Measurements from ENCODE around the gene NUAK1.
A peak's percentile ranks its signal among the peaks of the same experiment; 100 is the strongest.

The NUAK1 gene

GRCh38 chr12:106115440-106115839 is 23.3 kb downstream of the NUAK1 start:
- H3K23ac ChIP-seq (ENCODE audit: low read depth, low read length, poor library complexity), result no peak overlapping the region
- no CpG with 5 or more reads among the region's 11 CpGs for WGBS, 2 donors (ENCODE audit: extremely low coverage in 2 of 2, insufficient read length in 2 of 2, insufficient replicate concordance in 1 of 2)
- peaks cover 5% of the 10 kb centered on the region for H3K79me1 ChIP-seq (ENCODE audit: low read depth, low read length)
- peak overlapping the region; percentile 11 for H3K4me2 ChIP-seq (ENCODE audit: insufficient read depth, low read length, poor library complexity, severe bottlenecking)
- H3K4ac ChIP-seq (ENCODE audit: low read length), result no peak overlapping the region
- H3K14ac ChIP-seq (ENCODE audit: low read length), result no peak overlapping the region
- peaks cover 37 to 48% of the 10 kb centered on the region in 2 donors for H3K4me1 ChIP-seq (ENCODE audit: control insufficient read depth in 2 of 2, insufficient read depth in 1 of 2, low read depth in 1 of 2, low read length in 2 of 2)
- H3K9ac ChIP-seq (ENCODE audit: low read depth, low read length, poor library complexity), result no peak overlapping the region
- H2BK5ac ChIP-seq (ENCODE audit: low read length), result no peak overlapping the region
- no peaks in the 10 kb centered on the region for H3K9me3 ChIP-seq (replicated peaks in 1 of 2; ENCODE audit: control insufficient read depth in 2 of 2, insufficient read depth in 1 of 2, low read depth in 1 of 2, low read length in 2 of 2)
- H4K91ac ChIP-seq (ENCODE audit: low read depth, low read length, poor library complexity), result no peak overlapping the region
- DNase-seq (ENCODE audit: low spot score), result no peak
- peaks cover 0 to 31% of the 10 kb centered on the region in 2 donors for H3K36me3 ChIP-seq (replicated peaks in 1 of 2; ENCODE audit: control insufficient read depth in 2 of 2, insufficient read depth in 2 of 2, low read length in 2 of 2)
- H2AK5ac ChIP-seq (ENCODE audit: low read depth, low read length), result no peak overlapping the region
- H3K27ac ChIP-seq (replicated peaks; ENCODE audit: low read length), result peak overlapping the region; percentile 76
- no peaks in the 10 kb centered on the region for H3K27me3 ChIP-seq (ENCODE audit: control insufficient read depth in 3 of 3, insufficient read depth in 3 of 3, low read depth in 1 of 3, low read length in 3 of 3)
- H4K8ac ChIP-seq (ENCODE audit: low read depth, low read length), result no peak overlapping the region
- peak overlapping the region; percentile 65 for H3K18ac ChIP-seq (ENCODE audit: low read length)
- no peak overlapping the region for H3K4me3 ChIP-seq (ENCODE audit: low read length in 2 of 2)
- H2BK120ac ChIP-seq (ENCODE audit: low read depth, low read length), result no peak overlapping the region
- no peak overlapping the region for H2AFZ ChIP-seq (ENCODE audit: low read length)
- H2BK15ac ChIP-seq (ENCODE audit: low read length), result no peak overlapping the region
- no peak overlapping the region for H2BK12ac ChIP-seq (ENCODE audit: low read length)

GRCh38 chr12:106114447-106115068 is 24.2 kb downstream of the NUAK1 start:
- H2AFZ ChIP-seq (ENCODE audit: low read length), result no peak overlapping the region
- no peak overlapping the region for H3K27ac ChIP-seq (replicated peaks; ENCODE audit: low read length)

GRCh38 chr12:106113824-106114446 is 24.8 kb downstream of the NUAK1 start:
- peaks cover 42 to 60% of the 10 kb centered on the region in 2 donors for H3K4me1 ChIP-seq (ENCODE audit: control insufficient read depth in 2 of 2, insufficient read depth in 1 of 2, low read depth in 1 of 2, low read length in 2 of 2)

More at GRCh38 chr12:106114447-106115068, 24.2 kb downstream of the NUAK1 start:
- H3K9ac ChIP-seq (ENCODE audit: low read depth, low read length, poor library complexity), result no peak overlapping the region
- H3K4me1 ChIP-seq (ENCODE audit: control insufficient read depth in 2 of 2, insufficient read depth in 1 of 2, low read depth in 1 of 2, low read length in 2 of 2), result peaks cover 41 to 54% of the 10 kb centered on the region in 2 donors
- H2AK5ac ChIP-seq (ENCODE audit: low read depth, low read length), result no peak overlapping the region
- H3K4me2 ChIP-seq (ENCODE audit: insufficient read depth, low read length, poor library complexity, severe bottlenecking), result no peak overlapping the region
- H4K8ac ChIP-seq (ENCODE audit: low read depth, low read length), result no peak overlapping the region
- H3K27me3 ChIP-seq (ENCODE audit: control insufficient read depth in 3 of 3, insufficient read depth in 3 of 3, low read depth in 1 of 3, low read length in 3 of 3), result no peaks in the 10 kb centered on the region
- H3K14ac ChIP-seq (ENCODE audit: low read length), result no peak overlapping the region
- peaks cover 8% of the 10 kb centered on the region for H3K79me1 ChIP-seq (ENCODE audit: low read depth, low read length)
- no peak overlapping the region for H2BK12ac ChIP-seq (ENCODE audit: low read length)
- no peak overlapping the region for H3K4ac ChIP-seq (ENCODE audit: low read length)
- no CpG with 5 or more reads among the region's 5 CpGs for WGBS, 2 donors (ENCODE audit: extremely low coverage in 2 of 2, insufficient read length in 2 of 2, insufficient replicate concordance in 1 of 2)
- no peak overlapping the region for H2BK120ac ChIP-seq (ENCODE audit: low read depth, low read length)
- DNase-seq (ENCODE audit: low spot score), result no peak
- H2BK5ac ChIP-seq (ENCODE audit: low read length), result no peak overlapping the region
- no peak overlapping the region for H3K4me3 ChIP-seq (ENCODE audit: low read length in 2 of 2)
- no peaks in the 10 kb centered on the region for H3K9me3 ChIP-seq (replicated peaks in 1 of 2; ENCODE audit: control insufficient read depth in 2 of 2, insufficient read depth in 1 of 2, low read depth in 1 of 2, low read length in 2 of 2)
- H2BK15ac ChIP-seq (ENCODE audit: low read length), result no peak overlapping the region
- H3K18ac ChIP-seq (ENCODE audit: low read length), result no peak overlapping the region
- no peak overlapping the region for H3K23ac ChIP-seq (ENCODE audit: low read depth, low read length, poor library complexity)
- peaks cover 0 to 29% of the 10 kb centered on the region in 2 donors for H3K36me3 ChIP-seq (replicated peaks in 1 of 2; ENCODE audit: control insufficient read depth in 2 of 2, insufficient read depth in 2 of 2, low read length in 2 of 2)
- no peak overlapping the region for H4K91ac ChIP-seq (ENCODE audit: low read depth, low read length, poor library complexity)

DNA sequence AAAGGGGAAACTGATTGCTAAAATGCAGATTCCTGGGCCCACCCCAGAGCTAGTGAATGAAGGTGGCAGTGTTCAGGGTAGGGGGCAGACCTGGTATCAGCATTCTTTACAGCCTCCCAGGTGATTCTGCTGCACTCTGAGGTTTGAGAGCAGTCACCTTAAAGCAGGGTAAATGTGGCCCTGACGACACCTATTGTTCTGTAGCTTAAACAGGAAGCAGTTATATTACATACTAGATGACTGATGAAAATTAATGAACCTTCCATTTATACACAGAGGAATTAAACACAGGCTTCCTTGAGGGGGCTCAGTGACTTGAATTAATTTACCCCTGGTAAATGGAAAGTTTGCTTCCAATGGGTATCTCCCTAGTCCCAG is 25.3 kb downstream of the NUAK1 start:
- Histone ChIP-seq H2AFZ (ENCODE audit: low read length) (no peak overlapping the region), H3K18ac (ENCODE audit: low read length) (no peak overlapping the region), H3K36me3 (replicated peaks in 1 of 2; ENCODE audit: control insufficient read depth in 2 of 2, insufficient read depth in 2 of 2, low read length in 2 of 2) (peaks cover 0 to 27% of the 10 kb centered on the region in 2 donors), H3K27me3 (ENCODE audit: control insufficient read depth in 3 of 3, insufficient read depth in 3 of 3, low read depth in 1 of 3, low read length in 3 of 3) (no peaks in the 10 kb centered on the region), H3K23ac (ENCODE audit: low read depth, low read length, poor library complexity) (no peak overlapping the region), H3K79me1 (ENCODE audit: low read depth, low read length) (peaks cover 9% of the 10 kb centered on the region), H3K9ac (ENCODE audit: low read depth, low read length, poor library complexity) (no peak overlapping the region), H2BK120ac (ENCODE audit: low read depth, low read length) (no peak overlapping the region), H2BK12ac (ENCODE audit: low read length) (no peak overlapping the region), H3K9me3 (replicated peaks in 1 of 2; ENCODE audit: control insufficient read depth in 2 of 2, insufficient read depth in 1 of 2, low read depth in 1 of 2, low read length in 2 of 2) (no peaks in the 10 kb centered on the region), H2BK15ac (ENCODE audit: low read length) (no peak overlapping the region), H3K14ac (ENCODE audit: low read length) (no peak overlapping the region), H3K27ac (replicated peaks; ENCODE audit: low read length) (no peak overlapping the region), H3K4me1 (ENCODE audit: control insufficient read depth in 2 of 2, insufficient read depth in 1 of 2, low read depth in 1 of 2, low read length in 2 of 2) (peaks cover 47 to 63% of the 10 kb centered on the region in 2 donors), H3K4me3 (ENCODE audit: low read length in 2 of 2) (no peak overlapping the region), H2BK5ac (ENCODE audit: low read length) (no peak overlapping the region), H3K4me2 (ENCODE audit: insufficient read depth, low read length, poor library complexity, severe bottlenecking) (no peak overlapping the region), H3K4ac (ENCODE audit: low read length) (no peak overlapping the region), H4K91ac (ENCODE audit: low read depth, low read length, poor library complexity) (no peak overlapping the region), H4K8ac (ENCODE audit: low read depth, low read length) (no peak overlapping the region), H2AK5ac (ENCODE audit: low read depth, low read length) (no peak overlapping the region)
- DNase-seq (ENCODE audit: low spot score), result no peak
- WGBS, 2 donors (ENCODE audit: extremely low coverage in 2 of 2, insufficient read length in 2 of 2, insufficient replicate concordance in 1 of 2), result no CpG with 5 or more reads among the region's 1 CpG

More at GRCh38 chr12:106113824-106114446, 24.8 kb downstream of the NUAK1 start:
- Histone ChIP-seq H3K4me3 (ENCODE audit: low read length in 2 of 2) (no peak overlapping the region), H3K27ac (replicated peaks; ENCODE audit: low read length) (no peak overlapping the region), H4K91ac (ENCODE audit: low read depth, low read length, poor library complexity) (no peak overlapping the region), H2BK15ac (ENCODE audit: low read length) (no peak overlapping the region), H3K79me1 (ENCODE audit: low read depth, low read length) (peaks cover 8% of the 10 kb centered on the region), H3K14ac (ENCODE audit: low read length) (no peak overlapping the region), H3K23ac (ENCODE audit: low read depth, low read length, poor library complexity) (no peak overlapping the region), H4K8ac (ENCODE audit: low read depth, low read length) (no peak overlapping the region), H2BK120ac (ENCODE audit: low read depth, low read length) (no peak overlapping the region), H3K4me2 (ENCODE audit: insufficient read depth, low read length, poor library complexity, severe bottlenecking) (no peak overlapping the region), H3K4ac (ENCODE audit: low read length) (no peak overlapping the region), H2AK5ac (ENCODE audit: low read depth, low read length) (no peak overlapping the region), H3K9me3 (replicated peaks in 1 of 2; ENCODE audit: control insufficient read depth in 2 of 2, insufficient read depth in 1 of 2, low read depth in 1 of 2, low read length in 2 of 2) (no peaks in the 10 kb centered on the region), H2BK12ac (ENCODE audit: low read length) (no peak overlapping the region), H3K18ac (ENCODE audit: low read length) (no peak overlapping the region), H2BK5ac (ENCODE audit: low read length) (no peak overlapping the region), H3K36me3 (replicated peaks in 1 of 2; ENCODE audit: control insufficient read depth in 2 of 2, insufficient read depth in 2 of 2, low read length in 2 of 2) (peaks cover 0 to 29% of the 10 kb centered on the region in 2 donors), H3K27me3 (ENCODE audit: control insufficient read depth in 3 of 3, insufficient read depth in 3 of 3, low read depth in 1 of 3, low read length in 3 of 3) (no peaks in the 10 kb centered on the region), H3K9ac (ENCODE audit: low read depth, low read length, poor library complexity) (no peak overlapping the region), H2AFZ (ENCODE audit: low read length) (no peak overlapping the region)
- no CpG with 5 or more reads among the region's 10 CpGs for WGBS, 2 donors (ENCODE audit: extremely low coverage in 2 of 2, insufficient read length in 2 of 2, insufficient replicate concordance in 1 of 2)
- DNase-seq (ENCODE audit: low spot score), result no peak

Data from neuronal stem cell (in vitro differentiated cells).